GM06990 (cell line): ENCODE results near the gene ODF4.

ENCODE experiments used
- DNase-seq: peaks from one replicate; pipeline ENCODE4 v3.0.0-alpha.2; 2011; ENCODE audit not compliant: insufficient read length; ENCODE audit errors: extremely low read depth
- H3K27me3 ChIP-seq: replicated peaks from 2 replicates; pipeline ENCODE4 v1.6.0; 2011; ENCODE audit warnings: low read length; ENCODE audit not compliant: control insufficient read depth, insufficient read depth
- H3K36me3 ChIP-seq: 2 replicates; pipeline ENCODE4 v1.5.1; 2011; ENCODE audit warnings: low read length; ENCODE audit not compliant: control insufficient read depth, insufficient read depth
- H3K4me3 ChIP-seq: replicated peaks from 2 replicates; pipeline ENCODE4 v1.5.1; 2011; ENCODE audit warnings: low read depth, mild to moderate bottlenecking, control low read depth, low read length
- CTCF ChIP-seq: IDR thresholded peaks from 2 replicates; pipeline ENCODE4 v1.5.1; 2011; ENCODE audit warnings: low read length, control low read depth, mild to moderate bottlenecking, inconsistent platforms; ENCODE audit not compliant: insufficient read depth, poor library complexity, severe bottlenecking

ODF4 gene

GRCh38 chr17:8339540-8339939 is at the start of gene ODF4:
Gene ODF4 (plus strand): TSS chr17:8339840. CDS start chr17:8340052, 212 bp downstream.
- no peak for TF ChIP-seq CTCF
- no peak for DNase-seq
- no peak within 1 kb of the TSS for H3K4me3 ChIP-seq
- no peaks in the 10 kb centered on the region for H3K36me3 ChIP-seq
- no peaks in the 10 kb centered on the region for H3K27me3 ChIP-seq

- DNase-seq = no peak
Measured at GRCh38 chr17:8290043-8290442, 49.6 kb upstream of the ODF4 start.

GRCh38 chr17:8292639-8293395 is 46.8 kb upstream of the ODF4 start:
- H3K4me3 ChIP-seq = no peak overlapping the region
- no peak for TF ChIP-seq CTCF
- no peak for DNase-seq
- H3K27me3 ChIP-seq = no peaks in the 10 kb centered on the region
- H3K36me3 ChIP-seq = no peaks in the 10 kb centered on the region; the same call in 1 of the 2 replicates

More at GRCh38 chr17:8290043-8290442, 49.6 kb upstream of the ODF4 start:
- Histone ChIP-seq H3K27me3 (no peaks in the 10 kb centered on the region), H3K4me3 (no peak overlapping the region), H3K36me3 (no peaks in the 10 kb centered on the region; the same call in 1 of the 2 replicates)
- no peak for TF ChIP-seq CTCF

- no peak for TF ChIP-seq CTCF
- no peak overlapping the region for H3K4me3 ChIP-seq
- H3K36me3 ChIP-seq = no peaks in the 10 kb centered on the region; the same call in 1 of the 2 replicates
- DNase-seq = no peak
- H3K27me3 ChIP-seq = no peaks in the 10 kb centered on the region
Measured at GRCh38 chr17:8294361-8294760, 45.3 kb upstream of the ODF4 start.

GRCh38 chr17:8294814-8295316 is 44.8 kb upstream of the ODF4 start:
- Histone ChIP-seq H3K27me3 (no peaks in the 10 kb centered on the region), H3K36me3 (no peaks in the 10 kb centered on the region; the same call in 1 of the 2 replicates), H3K4me3 (peak overlapping the region; percentile 70)
- no peak for TF ChIP-seq CTCF
- no peak for DNase-seq

GRCh38 chr17:8300226-8300625 is 39.4 kb upstream of the ODF4 start:
- Histone ChIP-seq H3K36me3 (no peaks in the 10 kb centered on the region), H3K27me3 (no peaks in the 10 kb centered on the region), H3K4me3 (no peak overlapping the region)
- DNase-seq = no peak
- no peak for TF ChIP-seq CTCF
